Measurements from ENCODE around the gene DNAJC2.
A peak's percentile ranks its signal among the peaks of the same experiment; 100 is the strongest.
"Not testable (repeated sequence)": the region's sequence is repeated elsewhere in the genome, so short reads cannot be mapped to it uniquely, and the experiment has no call there.

Gene DNAJC2

GRCh38 chr7:103341466-103341865 lies 3.1 kb downstream of the DNAJC2 start:
- DNase-seq (ENCODE audit: low read depth in 3 of 3), result no peak

GRCh38 chr7:103338864-103339263 lies 5.7 kb downstream of the DNAJC2 start:
- no peak for DNase-seq (ENCODE audit: low read depth in 3 of 3)

- DNase-seq (ENCODE audit: low read depth in 3 of 3), result no peak
Observed at GRCh38 chr7:103336761-103337160, 7.8 kb downstream of the DNAJC2 start.

- DNase-seq (ENCODE audit: low read depth in 3 of 3), result no peak
Observed at GRCh38 chr7:103325744-103326143, 18.8 kb downstream of the DNAJC2 start.

GRCh38 chr7:103317009-103317408 lies 27.6 kb downstream of the DNAJC2 start:
- no peak for DNase-seq (ENCODE audit: low read depth in 3 of 3)

- no peak for DNase-seq (ENCODE audit: low read depth in 3 of 3)
Observed at GRCh38 chr7:103316380-103316941, 28.1 kb downstream of the DNAJC2 start.

- DNase-seq (ENCODE audit: low read depth in 3 of 3), result no peak
Observed at GRCh38 chr7:103314852-103315251, 29.7 kb downstream of the DNAJC2 start.

- DNase-seq (ENCODE audit: low read depth in 3 of 3), result no peak
Observed at GRCh38 chr7:103307503-103308231, 36.9 kb downstream of the DNAJC2 start.

GRCh38 chr7:103301441-103301840 lies 43.1 kb downstream of the DNAJC2 start:
- no peak for DNase-seq (ENCODE audit: low read depth in 3 of 3)

- DNase-seq (ENCODE audit: low read depth in 3 of 3), result no peak
Observed at GRCh38 chr7:103299660-103300059, 44.9 kb downstream of the DNAJC2 start.

- no peak for DNase-seq (ENCODE audit: low read depth in 3 of 3)
Observed at GRCh38 chr7:103297837-103298179, 46.8 kb downstream of the DNAJC2 start.

GRCh38 chr7:103296901-103297836 lies 47.4 kb downstream of the DNAJC2 start, which contains the start of gene PMPCB:
Gene PMPCB, plus strand, starts transcription at chr7:103297435. Its CDS starts 25 bp downstream, at chr7:103297460.
- DNase-seq (ENCODE audit: low read depth in 3 of 3), result peak; percentile 92 to 94 (median 92)

GRCh38 chr7:103293526-103293925 lies 51.0 kb downstream of the DNAJC2 start:
- DNase-seq (ENCODE audit: low read depth in 3 of 3), result no peak

- no peak for DNase-seq (ENCODE audit: low read depth in 3 of 3)
Observed at GRCh38 chr7:103292122-103292521, 52.4 kb downstream of the DNAJC2 start.

GRCh38 chr7:103282802-103283427 lies 61.7 kb downstream of the DNAJC2 start:
- not testable (repeated sequence) for DNase-seq (ENCODE audit: low read depth in 3 of 3)

GRCh38 chr7:103280803-103281155 lies 63.8 kb downstream of the DNAJC2 start:
- not testable (repeated sequence) for DNase-seq (ENCODE audit: low read depth in 3 of 3)

- DNase-seq (ENCODE audit: low read depth in 3 of 3), result peak; percentile 70 to 81 (median 79)
Observed at GRCh38 chr7:103279963-103280802, 64.4 kb downstream of the DNAJC2 start.

- not testable (repeated sequence) for DNase-seq (ENCODE audit: low read depth in 3 of 3)
Observed at GRCh38 chr7:103279636-103279962, 65.0 kb downstream of the DNAJC2 start.

GRCh38 chr7:103278195-103278594 lies 66.4 kb downstream of the DNAJC2 start:
- not testable (repeated sequence) for DNase-seq (ENCODE audit: low read depth in 3 of 3)

GRCh38 chr7:103274867-103275266 lies 69.7 kb downstream of the DNAJC2 start:
- not testable (repeated sequence) for DNase-seq (ENCODE audit: low read depth in 3 of 3)

- not testable (repeated sequence) for DNase-seq (ENCODE audit: low read depth in 3 of 3)
Observed at GRCh38 chr7:103273374-103273773, 71.2 kb downstream of the DNAJC2 start.

Data from stimulated activated CD4-positive, alpha-beta T cell treated with anti-CD3 and anti-CD28 coated beads, TNF-alpha, amount 100 ng/mL, for 48 hours (primary cell).